ENCODE data around the gene SHKBP1.

Gene SHKBP1

GRCh38 chr19:40611900-40612698 is 35.4 kb downstream of the SHKBP1 start:
- Histone ChIP-seq H4K20me1 (ENCODE audit: insufficient read depth, low read length) (no peaks in the 10 kb centered on the region), H3K27ac (ENCODE audit: low read length) (no peak overlapping the region), H3K79me2 (ENCODE audit: insufficient read depth, low read length) (no peaks in the 10 kb centered on the region), H3K4me1 (ENCODE audit: insufficient read depth, low read length) (peaks cover 12% of the 10 kb centered on the region), H3K9me3 (ENCODE audit: insufficient read depth, low read length, severe bottlenecking) (no peaks in the 10 kb centered on the region), H3K36me3 (ENCODE audit: insufficient read depth, low read length) (no peaks in the 10 kb centered on the region), H2AFZ (ENCODE audit: low read depth, low read length) (no peak overlapping the region), H3K9ac (ENCODE audit: low read depth, low read length) (no peak overlapping the region), H3K27me3 (ENCODE audit: insufficient read depth, low read length, poor library complexity) (peaks cover 12% of the 10 kb centered on the region), H3K4me2 (ENCODE audit: insufficient read depth, low read length) (no peak overlapping the region), H3K4me3 (ENCODE audit: low read depth in 1 of 2, low read length in 2 of 2) (no peak overlapping the region)
- no peak for ATAC-seq (ENCODE audit: insufficient read depth, low read depth)
- DNase-seq = no peak
- TF ChIP-seq EZH2 (IDR thresholded peaks at IDR 0.05; ENCODE audit: borderline replicate concordance, low read depth, low read length, severe bottlenecking) (no peak), CTCF (IDR thresholded peaks at IDR 0.05; ENCODE audit: borderline replicate concordance, extremely low read depth, low read length, poor library complexity, severe bottlenecking) (no peak)

GRCh38 chr19:40612831-40613689 is 36.4 kb downstream of the SHKBP1 start:
- H3K4me3 ChIP-seq (ENCODE audit: low read depth in 1 of 2, low read length in 2 of 2) = no peak overlapping the region; a peak in 1 of 4 replicates

More at GRCh38 chr19:40612831-40613689, 36.4 kb downstream of the SHKBP1 start:
- Histone ChIP-seq H3K36me3 (ENCODE audit: insufficient read depth, low read length) (no peaks in the 10 kb centered on the region), H2AFZ (ENCODE audit: low read depth, low read length) (peak overlapping the region; percentile 51; the same call in 1 of the 2 replicates), H3K9ac (ENCODE audit: low read depth, low read length) (no peak overlapping the region), H3K79me2 (ENCODE audit: insufficient read depth, low read length) (no peaks in the 10 kb centered on the region), H3K27me3 (ENCODE audit: insufficient read depth, low read length, poor library complexity) (peaks cover 12% of the 10 kb centered on the region), H4K20me1 (ENCODE audit: insufficient read depth, low read length) (no peaks in the 10 kb centered on the region), H3K4me2 (ENCODE audit: insufficient read depth, low read length) (peak overlapping the region; percentile 51; the same call in 1 of the 2 replicates), H3K27ac (ENCODE audit: low read length) (no peak overlapping the region), H3K9me3 (ENCODE audit: insufficient read depth, low read length, severe bottlenecking) (no peaks in the 10 kb centered on the region), H3K4me1 (ENCODE audit: insufficient read depth, low read length) (peaks cover 12% of the 10 kb centered on the region)
- no peak for TF ChIP-seq CTCF (IDR thresholded peaks at IDR 0.05; ENCODE audit: borderline replicate concordance, extremely low read depth, low read length, poor library complexity, severe bottlenecking)
- no peak for TF ChIP-seq EZH2 (IDR thresholded peaks at IDR 0.05; ENCODE audit: borderline replicate concordance, low read depth, low read length, severe bottlenecking)
- ATAC-seq (ENCODE audit: insufficient read depth, low read depth) (no peak), DNase-seq (peak; percentile 20)

All from DND-41 (cell line).